A673 (cell line): ENCODE measurements around the gene FAM81A. TPM values are rescaled to one million over a fixed set of nuclear protein-coding genes. Genes with fewer than 3 reads are reported as not detected.

Experiments
- BruUV-seq: library from RNA; stranded (reverse); fragments of 400-500 nt; replicated peaks from 2 replicates; lab custom pipeline; 2021; lab: Mats Ljungman, UMichigan
- CTCF ChIA-PET: fragments of 300-600 bp; sonication (Branson Sonifier 250); formaldehyde crosslinking; loops from one replicate; lab custom pipeline; 2022; ENCODE audit warnings: antibody characterized with exemption; lab: Charles Lee
- POLR2A ChIA-PET: fragments of 300-600 bp; sonication (Branson Sonifier 250); formaldehyde crosslinking; loops from one replicate; lab custom pipeline; 2022; ENCODE audit warnings: antibody characterized with exemption; ENCODE audit not compliant: low non-redundant PET; lab: Charles Lee
- DNase-seq: peaks from one replicate; pipeline ENCODE4 v3.0.0-alpha.2; 2015; ENCODE audit warnings: low spot score
- H3K27ac ChIP-seq: fragments of 200-600 bp; sonication (generic); 2 replicates; pipeline ENCODE4 v1.5.1; 2016; ENCODE audit warnings: mixed run types, low read depth, mild to moderate bottlenecking, mixed read lengths, antibody characterized with exemption, low read length; ENCODE audit not compliant: poor library complexity, severe bottlenecking
- H3K27me3 ChIP-seq: fragments of 200-600 bp; sonication (generic); replicated peaks from 2 replicates; pipeline ENCODE4 v1.6.1; 2017; ENCODE audit warnings: mixed run types, low read depth, mild to moderate bottlenecking, mixed read lengths, antibody characterized with exemption, low read length; ENCODE audit not compliant: insufficient read depth, poor library complexity
- H3K36me3 ChIP-seq: fragments of 200-600 bp; sonication (generic); 2 replicates; pipeline ENCODE4 v1.6.1; 2016; ENCODE audit warnings: mixed run types, mild to moderate bottlenecking, mixed read lengths, antibody characterized with exemption, low read length; ENCODE audit not compliant: insufficient read depth, poor library complexity, severe bottlenecking
- H3K4me1 ChIP-seq: fragments of 200-600 bp; sonication (generic); 2 replicates; pipeline ENCODE4 v1.6.1; 2017; ENCODE audit warnings: mixed run types, mild to moderate bottlenecking, mixed read lengths, antibody characterized with exemption, low read length; ENCODE audit not compliant: insufficient read depth, poor library complexity, severe bottlenecking
- H3K4me3 ChIP-seq: fragments of 200-600 bp; sonication (generic); 2 replicates; pipeline ENCODE4 v1.5.1; 2016; ENCODE audit warnings: low read depth, mixed run types, mild to moderate bottlenecking, mixed read lengths, low read length; ENCODE audit not compliant: poor library complexity, severe bottlenecking
- H3K9me3 ChIP-seq: fragments of 200-600 bp; sonication (generic); 2 replicates; pipeline ENCODE4 v1.6.1; 2016; ENCODE audit warnings: mixed run types, low read depth, mild to moderate bottlenecking, mixed read lengths, antibody characterized with exemption, low read length; ENCODE audit not compliant: poor library complexity, severe bottlenecking
- EZH2 ChIP-seq: fragments of 200-600 bp; sonication (generic); IDR thresholded peaks from 2 replicates; pipeline ENCODE4 v1.6.1; 2017; ENCODE audit warnings: borderline replicate concordance, low read depth, mild to moderate bottlenecking, mixed read lengths, antibody characterized with exemption, low read length; ENCODE audit not compliant: poor library complexity, severe bottlenecking
- intact Hi-C: fragments of 100-400 bp; cut with micrococcal nuclease; formaldehyde crosslinking; loops from one replicate; pipeline ENCODE4 v1.10.0; 2022; ENCODE audit not compliant: unreplicated experiment
- total RNA-seq: library from RNA; stranded (reverse); gene quantifications from 2 replicates; pipeline ENCODE4 v1.2.3, GENCODE V29; 2021
- TF ChIP-seq, protein P1 (sequence below): fragments of 300-800, 200-600 bp; sonication (generic); conservative IDR thresholded peaks from 2 replicates; pipeline ENCODE4 v1.5.1; 2017; ENCODE audit warnings: low read depth, mild to moderate bottlenecking, antibody characterized with exemption, low read length, moderate library complexity, mixed read lengths

FAM81A gene
- total RNA-seq, 1 experiment from 2014 or later, result not detected

DNA sequence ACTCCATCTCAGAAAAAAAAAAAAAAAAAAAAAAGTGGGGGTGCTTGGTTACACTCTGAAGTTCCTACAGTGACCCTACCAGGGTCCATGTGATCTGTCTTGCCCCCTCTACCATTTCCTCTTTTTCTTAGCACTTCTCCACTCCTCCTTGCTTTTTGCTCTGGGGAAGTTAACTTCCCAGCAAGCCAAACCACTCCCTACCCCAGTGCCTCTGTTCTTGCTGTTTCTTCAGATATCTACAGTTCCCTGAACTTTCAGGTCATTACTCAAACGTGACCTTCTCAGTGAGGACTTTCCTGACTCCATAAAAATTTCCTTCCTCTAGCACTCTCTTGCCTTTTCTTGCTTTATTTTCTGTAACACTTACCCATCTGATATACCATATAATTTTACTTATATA, 112.5 kb downstream of the FAM81A start:
- no peaks in the 10 kb centered on the region for H3K27me3 ChIP-seq
- TF ChIP-seq EZH2, result no peak
- TF ChIP-seq, protein P1, sequence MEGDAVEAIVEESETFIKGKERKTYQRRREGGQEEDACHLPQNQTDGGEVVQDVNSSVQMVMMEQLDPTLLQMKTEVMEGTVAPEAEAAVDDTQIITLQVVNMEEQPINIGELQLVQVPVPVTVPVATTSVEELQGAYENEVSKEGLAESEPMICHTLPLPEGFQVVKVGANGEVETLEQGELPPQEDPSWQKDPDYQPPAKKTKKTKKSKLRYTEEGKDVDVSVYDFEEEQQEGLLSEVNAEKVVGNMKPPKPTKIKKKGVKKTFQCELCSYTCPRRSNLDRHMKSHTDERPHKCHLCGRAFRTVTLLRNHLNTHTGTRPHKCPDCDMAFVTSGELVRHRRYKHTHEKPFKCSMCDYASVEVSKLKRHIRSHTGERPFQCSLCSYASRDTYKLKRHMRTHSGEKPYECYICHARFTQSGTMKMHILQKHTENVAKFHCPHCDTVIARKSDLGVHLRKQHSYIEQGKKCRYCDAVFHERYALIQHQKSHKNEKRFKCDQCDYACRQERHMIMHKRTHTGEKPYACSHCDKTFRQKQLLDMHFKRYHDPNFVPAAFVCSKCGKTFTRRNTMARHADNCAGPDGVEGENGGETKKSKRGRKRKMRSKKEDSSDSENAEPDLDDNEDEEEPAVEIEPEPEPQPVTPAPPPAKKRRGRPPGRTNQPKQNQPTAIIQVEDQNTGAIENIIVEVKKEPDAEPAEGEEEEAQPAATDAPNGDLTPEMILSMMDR, result no peak
- BruUV-seq, result no TSS peak
- ChIA-PET POLR2A (interaction anchor here (0.6 kb wide), 1 partner anchor 964 kb away, joined by 3 read pairs; no protein-coding TSS in a partner anchor), CTCF (no interaction called here)
- DNase-seq, result no peak
- intact Hi-C loops, result no loop called here
- no peaks in the 10 kb centered on the region for H3K36me3 ChIP-seq
- no peaks in the 10 kb centered on the region for H3K9me3 ChIP-seq
- no peak overlapping the region for H3K4me3 ChIP-seq
- H3K4me1 ChIP-seq, result no peaks in the 10 kb centered on the region
- H3K27ac ChIP-seq, result no peak overlapping the region

DNA sequence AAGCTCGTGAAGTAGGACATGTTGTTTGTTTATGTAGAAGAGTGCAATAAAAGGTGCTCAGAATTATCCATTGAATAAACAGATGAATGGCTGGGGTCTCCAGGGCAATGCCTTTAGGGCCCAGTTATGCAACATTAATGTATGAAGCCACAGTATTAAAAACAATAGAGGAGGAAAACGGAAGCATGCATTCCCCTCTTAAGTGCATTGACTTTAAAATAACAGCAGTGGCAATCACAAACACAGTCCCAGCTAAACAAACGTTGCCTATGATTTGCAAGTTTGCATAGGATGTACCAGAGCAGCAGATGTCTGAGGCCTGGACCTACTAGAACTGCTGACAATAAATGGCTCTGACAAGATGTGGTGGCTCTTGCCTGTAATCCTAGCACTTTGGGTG, 113.0 kb downstream of the FAM81A start:
- CTCF ChIA-PET, result no interaction called here
- Histone ChIP-seq H3K9me3 (no peaks in the 10 kb centered on the region), H3K4me3 (no peak overlapping the region), H3K36me3 (no peaks in the 10 kb centered on the region), H3K4me1 (no peaks in the 10 kb centered on the region), H3K27me3 (no peaks in the 10 kb centered on the region), H3K27ac (no peak overlapping the region)
- BruUV-seq, result no TSS peak
- intact Hi-C loops, result no loop called here
- DNase-seq, result no peak
- TF ChIP-seq, protein P1, result no peak
- no peak for TF ChIP-seq EZH2
- POLR2A ChIA-PET, result interaction anchor here (0.6 kb wide), 1 partner anchor 965 kb away, joined by 3 read pairs; no protein-coding TSS in a partner anchor

DNA sequence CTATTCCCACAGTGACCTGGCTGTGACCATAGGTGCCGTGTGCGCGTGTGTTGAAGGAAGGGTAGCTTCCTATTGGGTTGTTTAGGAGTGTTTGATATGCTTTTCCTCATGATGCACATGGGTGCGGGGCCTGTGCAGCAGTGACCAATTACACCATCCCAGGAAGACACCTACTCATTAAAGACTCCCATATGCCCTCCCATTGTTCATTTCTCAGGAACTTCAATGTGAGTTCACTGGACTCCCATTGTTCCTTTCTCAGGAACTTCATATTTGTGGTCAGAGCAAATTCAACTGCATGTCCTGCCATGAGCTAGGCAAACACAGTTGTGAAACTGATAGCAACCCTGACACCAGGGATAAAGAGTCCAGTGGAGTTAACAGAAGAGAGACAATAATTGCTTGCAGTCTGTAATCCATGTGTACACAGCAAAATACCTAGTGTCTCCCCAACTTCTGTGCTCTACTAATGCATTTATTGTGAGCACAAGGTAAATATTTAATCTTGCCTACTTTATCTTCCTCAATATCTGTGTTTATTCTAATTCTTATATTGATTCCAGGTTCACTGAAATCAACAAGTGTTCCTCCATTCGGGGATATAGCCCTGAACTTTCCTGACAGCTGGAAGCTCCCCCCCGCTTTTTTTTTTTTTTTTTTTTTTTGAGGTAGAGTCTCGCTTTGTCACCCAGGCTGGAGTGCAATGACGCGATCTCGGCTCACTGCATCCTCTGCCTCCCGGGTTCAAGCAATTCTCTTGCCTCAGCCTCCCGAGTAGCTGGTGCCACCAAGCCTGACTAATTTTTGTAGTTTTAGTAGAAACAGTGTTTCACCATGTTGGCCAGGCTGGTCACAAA, 116.1 kb downstream of the FAM81A start:
- intact Hi-C loops, result no loop called here
- DNase-seq, result no peak
- no peaks in the 10 kb centered on the region for H3K9me3 ChIP-seq
- no peak overlapping the region for H3K27ac ChIP-seq
- TF ChIP-seq EZH2, result no peak
- TF ChIP-seq, protein P1, result no peak
- ChIA-PET POLR2A (no interaction called here), CTCF (no interaction called here)
- H3K4me3 ChIP-seq, result no peak overlapping the region
- no peaks in the 10 kb centered on the region for H3K4me1 ChIP-seq
- no peaks in the 10 kb centered on the region for H3K27me3 ChIP-seq
- H3K36me3 ChIP-seq, result no peaks in the 10 kb centered on the region
- no TSS peak for BruUV-seq
